Kidney epithelial cell (primary cell): Measurements from ENCODE around the gene TRIM71. TPM values are rescaled to one million over a fixed set of nuclear protein-coding genes. Genes with fewer than 3 reads are reported as not detected.

Source experiments
- DNase-seq: peaks from one replicate; pipeline ENCODE4 v3.0.0-alpha.2; 2010; ENCODE audit warnings: low read depth
- H3K27me3 ChIP-seq: 2 replicates; pipeline ENCODE4 v1.6.0; 2011; ENCODE audit warnings: low read length; ENCODE audit not compliant: control insufficient read depth, insufficient read depth
- H3K36me3 ChIP-seq: 2 replicates; pipeline ENCODE4 v1.5.1; 2011; ENCODE audit warnings: low read length; ENCODE audit not compliant: control insufficient read depth, insufficient read depth
- H3K4me3 ChIP-seq: 2 replicates; pipeline ENCODE4 v1.5.1; 2011; ENCODE audit warnings: low read depth, mild to moderate bottlenecking, control low read depth, low read length
- CTCF ChIP-seq: IDR thresholded peaks from 2 replicates; pipeline ENCODE4 v1.5.1; 2011; ENCODE audit warnings: mild to moderate bottlenecking, moderate library complexity, low read length, control low read depth, inconsistent platforms; ENCODE audit not compliant: insufficient read depth, poor library complexity, severe bottlenecking
- total RNA-seq: library from RNA; depleted of rRNA; stranded (reverse); fragments of >200 nt; gene quantifications from 2 replicates; pipeline ENCODE4 v1.2.3, GENCODE V29; 2015

TRIM71 gene
- total RNA-seq, 1 donor from 2014 or later = 2.4 TPM

GRCh38 chr3:32946973-32947788 lies 129.4 kb downstream of the TRIM71 start:
- Histone ChIP-seq H3K4me3 (no peak overlapping the region), H3K36me3 (no peaks in the 10 kb centered on the region)
- no peak for TF ChIP-seq CTCF

More at GRCh38 chr3:32946973-32947788, 129.4 kb downstream of the TRIM71 start:
- DNase-seq = no peak
- no peaks in the 10 kb centered on the region for H3K27me3 ChIP-seq

Other genes starting within 250 kb of the TRIM71 start
- 36.3 and 41.8 TPM in 2 replicates for gene DYNC1LI1, start 247.1 kb upstream of the TRIM71 start, total RNA-seq
- 24.6 and 27.0 TPM in 2 replicates for gene CNOT10, start 132.8 kb upstream of the TRIM71 start, total RNA-seq
- not detected in 2 replicates for gene CCR4, start 133.6 kb downstream of the TRIM71 start, total RNA-seq